HL-60/S4 treated with retinoic acid at 250 ng/mL for 4 days and 3 days (cell line): ENCODE measurements around the gene PRAC1.

Source experiments
- in situ Hi-C: fragments of 300-500 bp; cut with MboI; formaldehyde crosslinking; loops from 2 replicates; pipeline ENCODE4 v1.7.0; 2022; ENCODE audit warnings: low sequenced_read_pairs

The PRAC1 gene

GRCh38 chr17:48722201-48722907, at the start of gene PRAC1:
Gene PRAC1 (minus strand): TSS chr17:48722518. CDS start chr17:48722392, 126 bp downstream.
- in situ Hi-C loops = no loop called here

GRCh38 chr17:48770954-48771353, 48.6 kb upstream of the PRAC1 start:
- in situ Hi-C loops = no loop called here

- in situ Hi-C loops = no loop called here
Measured at GRCh38 chr17:48769009-48769675, 46.8 kb upstream of the PRAC1 start.

GRCh38 chr17:48767263-48767774, 45.0 kb upstream of the PRAC1 start:
- in situ Hi-C loops = no loop called here

- in situ Hi-C loops = no loop called here
Measured at GRCh38 chr17:48761114-48761513, 38.8 kb upstream of the PRAC1 start.

GRCh38 chr17:48760411-48760810, 38.1 kb upstream of the PRAC1 start:
- in situ Hi-C loops = no loop called here

GRCh38 chr17:48759288-48759687, 37.0 kb upstream of the PRAC1 start:
- in situ Hi-C loops = no loop called here

- in situ Hi-C loops = no loop called here
Measured at GRCh38 chr17:48757524-48757961, 35.2 kb upstream of the PRAC1 start.

- in situ Hi-C loops = no loop called here
Measured at GRCh38 chr17:48756830-48757251, 34.5 kb upstream of the PRAC1 start.

GRCh38 chr17:48755356-48755755, 33.0 kb upstream of the PRAC1 start:
- in situ Hi-C loops = no loop called here

GRCh38 chr17:48754500-48755261, 32.4 kb upstream of the PRAC1 start:
- in situ Hi-C loops = no loop called here

GRCh38 chr17:48753794-48754499, 31.6 kb upstream of the PRAC1 start:
- in situ Hi-C loops = no loop called here

- in situ Hi-C loops = no loop called here
Measured at GRCh38 chr17:48752399-48753288, 30.3 kb upstream of the PRAC1 start.

GRCh38 chr17:48751733-48752398, 29.5 kb upstream of the PRAC1 start:
- in situ Hi-C loops = no loop called here

- in situ Hi-C loops = no loop called here
Measured at GRCh38 chr17:48751172-48751571, 28.9 kb upstream of the PRAC1 start.

- in situ Hi-C loops = no loop called here
Measured at GRCh38 chr17:48749621-48750553, 27.6 kb upstream of the PRAC1 start.

- in situ Hi-C loops = no loop called here
Measured at GRCh38 chr17:48748718-48749566, 26.6 kb upstream of the PRAC1 start.
